Right lobe of liver (tissue), 6 donors: ENCODE measurements around the gene RBM44. TPM values are rescaled to one million over a fixed set of nuclear protein-coding genes. Genes with fewer than 3 reads are reported as not detected.

Source experiments
- ATAC-seq, 4 donors: fragments of 200-7000 bp; cut with Tn5 transposase; one replicate each; pipeline ENCODE4 v1.9.1; 2020; ENCODE audit warnings: mild to moderate bottlenecking in 4 of 4, moderate library complexity in 4 of 4
- DNase-seq, 3 donors: peaks; one replicate each; pipeline ENCODE4 v3.0.0-alpha.2; 2020
- H3K27ac ChIP-seq, 3 donors: fragments of 200-600 bp; one replicate each; pipeline ENCODE4 v1.8.0; 2022
- H3K27me3 ChIP-seq, 2 donors: fragments of 200-600 bp; one replicate each; pipeline ENCODE4 v1.8.0; 2022
- H3K36me3 ChIP-seq, 4 donors: fragments of 200-600 bp; sonication (generic) in 1 of 4; one replicate each; pipeline versions ENCODE4 v1.5.1 to v1.8.0; 2017 to 2022; ENCODE audit warnings: control low read depth in 1 of 4
- H3K4me1 ChIP-seq, 4 donors: fragments of 200-600 bp; sonication (generic) in 1 of 4; one replicate each; pipeline versions ENCODE4 v1.5.1 to v1.8.0; 2017 to 2022; ENCODE audit warnings: control low read depth in 1 of 4
- H3K4me3 ChIP-seq, 3 donors: fragments of 200-600 bp; one replicate each; pipeline ENCODE4 v1.8.0; 2022
- H3K9me3 ChIP-seq, 4 donors: fragments of 200-600 bp; sonication (generic) in 1 of 4; one replicate each; pipeline versions ENCODE4 v1.5.1 to v1.8.0; 2017 to 2022; ENCODE audit warnings: control low read depth in 1 of 4
- POLR2A ChIP-seq: fragments of 450-650 bp; IDR thresholded peaks from one replicate; pipeline ENCODE4 v1.6.1; 2017; ENCODE audit warnings: antibody characterized with exemption, mild to moderate bottlenecking
- WGBS: methylation state at CpG from one replicate; pipeline ENCODE4 v1.1.6; 2018; ENCODE audit warnings: low coverage, low lambda C conversion rate; ENCODE audit not compliant: insufficient coverage; ENCODE audit errors: missing lambda C conversion rate; 5-methylcytosine and 5-hydroxymethylcytosine counted together
- intact Hi-C, 2 donors: fragments of 100-400 bp; cut with DNase I; formaldehyde crosslinking; loops; one replicate each; pipeline versions ENCODE4 v1.11.2 to v1.14.1; 2022
- total RNA-seq, 6 experiments: library from RNA; depleted of rRNA in 2 of 6; stranded (reverse); fragments of >200 nt in 2 of 6; fragmentation: NEBNext Ultra II Directional in 3 of 6; extraction: Animal tissue kit (Norgen Biotek cat#: 25700) in 3 of 6; gene quantifications; one replicate each; pipeline versions ENCODE4 v1.1.0 to v1.2.4, GENCODE V29; 2016 to 2023
- TF ChIP-seq, protein P1 (sequence below), 4 donors: fragments of 200-600 bp in 3 of 4; fragments of 450-650 bp in 1 of 4; IDR thresholded peaks; one replicate each; pipeline versions ENCODE4 v1.5.1 to v1.8.0; 2016 to 2022; ENCODE audit warnings: antibody characterized with exemption in 4 of 4, mild to moderate bottlenecking in 2 of 4
- donor health status: DM: no; HTN: yes; CAD: no.
- donor health status: DM: no; HTN: no; CAD: no.
- donor health status: DM: no; HTN: no; CAD: no.
- donor health status: DM: no; HTN: yes; CAD: no.
- donor health status: DM: no; HTN: yes; CAD: no.

Gene RBM44
- total RNA-seq, 6 experiments from 2014 or later = 0.07 to 0.92 (median 0.20) TPM

DNA sequence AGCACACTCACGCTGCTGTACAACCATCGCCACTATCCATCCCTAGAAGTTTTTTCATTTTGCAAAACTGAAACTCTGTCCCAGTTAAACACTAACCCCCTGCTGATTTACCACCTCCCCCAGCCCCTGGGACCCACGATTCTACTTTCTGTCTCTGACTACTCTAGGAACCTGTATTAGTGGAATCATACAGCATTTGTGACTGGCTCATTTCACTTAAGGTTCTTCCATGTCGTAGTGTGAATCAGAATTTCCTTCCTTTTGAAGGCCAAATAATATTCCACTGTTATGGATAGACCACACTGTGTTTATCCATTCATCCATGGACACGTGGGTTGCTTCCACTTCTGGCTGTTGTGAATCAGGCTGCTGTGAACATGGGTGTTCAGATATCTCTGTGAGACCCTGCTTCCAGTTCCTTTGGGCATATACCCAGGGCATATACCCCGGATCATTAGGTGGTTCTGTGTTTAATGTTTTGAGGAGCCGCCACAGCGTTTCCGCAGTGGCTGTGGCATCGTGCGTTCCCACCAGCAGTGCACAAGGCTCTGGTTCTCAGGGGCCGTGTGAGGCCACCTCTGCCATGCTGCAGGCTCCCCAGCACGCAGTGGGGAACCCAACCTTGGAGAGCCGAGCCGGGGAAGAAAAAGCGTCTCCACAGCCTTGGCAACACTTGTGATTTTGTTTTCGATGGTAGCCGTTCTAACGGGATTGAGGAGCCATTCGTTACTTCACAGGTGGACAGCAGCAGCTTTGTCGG is 70.9 kb downstream of the RBM44 start:
- H3K4me1 ChIP-seq = peaks cover 0 to 3% (median 0%) of the 10 kb centered on the region in 4 donors
- no peak for DNase-seq
- no peak for ATAC-seq
- no peak overlapping the region for H3K4me3 ChIP-seq
- H3K27ac ChIP-seq = no peak overlapping the region
- intact Hi-C loops = no loop called here
- no peaks in the 10 kb centered on the region for H3K9me3 ChIP-seq
- WGBS = 82% methylated on average over 5 of the region's 21 CpGs
- H3K27me3 ChIP-seq = no peaks in the 10 kb centered on the region
- no peak for TF ChIP-seq POLR2A
- TF ChIP-seq, protein P1, sequence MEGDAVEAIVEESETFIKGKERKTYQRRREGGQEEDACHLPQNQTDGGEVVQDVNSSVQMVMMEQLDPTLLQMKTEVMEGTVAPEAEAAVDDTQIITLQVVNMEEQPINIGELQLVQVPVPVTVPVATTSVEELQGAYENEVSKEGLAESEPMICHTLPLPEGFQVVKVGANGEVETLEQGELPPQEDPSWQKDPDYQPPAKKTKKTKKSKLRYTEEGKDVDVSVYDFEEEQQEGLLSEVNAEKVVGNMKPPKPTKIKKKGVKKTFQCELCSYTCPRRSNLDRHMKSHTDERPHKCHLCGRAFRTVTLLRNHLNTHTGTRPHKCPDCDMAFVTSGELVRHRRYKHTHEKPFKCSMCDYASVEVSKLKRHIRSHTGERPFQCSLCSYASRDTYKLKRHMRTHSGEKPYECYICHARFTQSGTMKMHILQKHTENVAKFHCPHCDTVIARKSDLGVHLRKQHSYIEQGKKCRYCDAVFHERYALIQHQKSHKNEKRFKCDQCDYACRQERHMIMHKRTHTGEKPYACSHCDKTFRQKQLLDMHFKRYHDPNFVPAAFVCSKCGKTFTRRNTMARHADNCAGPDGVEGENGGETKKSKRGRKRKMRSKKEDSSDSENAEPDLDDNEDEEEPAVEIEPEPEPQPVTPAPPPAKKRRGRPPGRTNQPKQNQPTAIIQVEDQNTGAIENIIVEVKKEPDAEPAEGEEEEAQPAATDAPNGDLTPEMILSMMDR (IDR thresholded peaks at IDR 0.05) = no peak
- no peaks in the 10 kb centered on the region for H3K36me3 ChIP-seq

DNA sequence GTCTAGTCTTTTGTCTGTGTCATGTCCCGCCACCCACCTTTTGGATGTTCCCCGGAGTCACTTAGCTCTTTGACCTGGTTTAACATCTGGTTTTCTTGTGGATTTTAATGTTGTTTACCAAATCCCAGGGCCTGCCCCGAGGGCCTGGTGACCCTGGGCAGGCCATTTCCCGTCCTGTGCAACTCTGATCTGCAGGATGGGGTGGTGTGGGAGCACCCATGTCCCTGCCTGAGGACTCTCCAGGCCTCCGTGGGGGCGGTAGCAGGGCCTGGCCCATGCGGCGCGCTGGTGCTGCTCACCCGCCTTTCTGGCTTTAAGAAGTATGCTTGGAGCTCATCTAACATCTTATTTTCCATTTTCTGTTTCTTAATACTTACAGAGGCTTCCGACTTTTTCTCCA is 71.5 kb downstream of the RBM44 start:
- intact Hi-C loops = no loop called here
- WGBS = 80% methylated on average over 9 of the region's 11 CpGs
- Histone ChIP-seq H3K36me3 (no peaks in the 10 kb centered on the region), H3K27me3 (no peaks in the 10 kb centered on the region), H3K9me3 (no peaks in the 10 kb centered on the region), H3K4me3 (no peak overlapping the region), H3K27ac (no peak overlapping the region), H3K4me1 (no peaks in the 10 kb centered on the region)
- no peak for TF ChIP-seq POLR2A
- TF ChIP-seq, protein P1 (IDR thresholded peaks at IDR 0.05) = no peak
- ATAC-seq = peak in 2 of 4 donors; percentile 20 to 33
- DNase-seq = no peak

GRCh38 chr2:237870754-237871651 is 72.4 kb downstream of the RBM44 start:
- H3K27me3 ChIP-seq = no peaks in the 10 kb centered on the region
- WGBS = 64% methylated on average over 5 of the region's 23 CpGs
- H3K4me3 ChIP-seq = no peak overlapping the region
- ATAC-seq = no peak
- intact Hi-C loops = no loop called here
- H3K4me1 ChIP-seq = no peaks in the 10 kb centered on the region
- TF ChIP-seq POLR2A = no peak
- TF ChIP-seq, protein P1 (IDR thresholded peaks at IDR 0.05) = no peak
- no peak overlapping the region for H3K27ac ChIP-seq
- no peaks in the 10 kb centered on the region for H3K9me3 ChIP-seq
- no peaks in the 10 kb centered on the region for H3K36me3 ChIP-seq
- DNase-seq = no peak

DNA sequence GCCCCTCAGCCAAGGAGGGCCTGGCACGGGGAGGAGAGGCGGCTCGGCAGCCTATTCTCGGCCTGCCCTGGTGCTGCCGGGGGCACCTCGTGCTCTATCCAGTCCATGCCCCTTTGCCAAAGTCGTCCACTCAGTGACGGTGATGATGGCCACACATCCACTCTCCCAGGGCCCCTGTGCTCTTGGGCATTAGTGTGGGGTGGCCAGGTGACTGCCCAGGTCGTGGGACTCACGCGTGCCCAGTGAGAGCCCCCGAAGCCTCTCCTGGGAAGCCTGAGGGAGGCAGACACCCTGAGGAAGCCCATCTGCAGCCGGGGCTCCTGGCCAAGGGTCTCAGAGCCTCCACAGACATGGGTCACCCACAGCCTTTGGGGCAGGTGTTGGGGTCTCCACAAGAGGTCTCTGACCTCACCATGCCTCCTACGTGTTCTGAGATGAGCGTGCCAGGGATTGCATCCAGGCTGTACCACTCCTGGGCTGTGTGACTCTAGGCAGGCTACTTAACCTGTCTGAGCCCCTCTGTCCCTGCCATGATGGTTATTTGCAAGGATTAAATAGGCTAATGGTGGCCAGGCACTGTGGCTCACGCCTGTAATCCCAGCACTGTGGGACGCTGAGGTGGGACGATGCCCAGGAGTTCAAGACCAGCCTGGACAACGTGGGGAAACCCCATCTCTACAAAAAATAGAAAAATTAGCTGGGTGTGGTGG is 73.8 kb downstream of the RBM44 start:
- no peak for DNase-seq
- no peak for ATAC-seq

More for the DNA sequence above, 73.8 kb downstream of the RBM44 start:
- WGBS = 93% methylated on average over 5 of the region's 19 CpGs
- Histone ChIP-seq H3K4me3 (no peak overlapping the region), H3K36me3 (no peaks in the 10 kb centered on the region), H3K27ac (no peak overlapping the region), H3K4me1 (no peaks in the 10 kb centered on the region), H3K27me3 (no peaks in the 10 kb centered on the region), H3K9me3 (no peaks in the 10 kb centered on the region)
- intact Hi-C loops = no loop called here
- no peak for TF ChIP-seq POLR2A
